NCI-H82 treated with DMSO at 0.1 percent for 48 hours (cell line): ENCODE results near the gene PSME2.

Source experiments
- DNase-seq: peaks from one replicate; lab custom pipeline; 2025; ENCODE audit not compliant: unreplicated experiment; lab: John Stamatoyannopoulos, UW

The PSME2 gene

DNA sequence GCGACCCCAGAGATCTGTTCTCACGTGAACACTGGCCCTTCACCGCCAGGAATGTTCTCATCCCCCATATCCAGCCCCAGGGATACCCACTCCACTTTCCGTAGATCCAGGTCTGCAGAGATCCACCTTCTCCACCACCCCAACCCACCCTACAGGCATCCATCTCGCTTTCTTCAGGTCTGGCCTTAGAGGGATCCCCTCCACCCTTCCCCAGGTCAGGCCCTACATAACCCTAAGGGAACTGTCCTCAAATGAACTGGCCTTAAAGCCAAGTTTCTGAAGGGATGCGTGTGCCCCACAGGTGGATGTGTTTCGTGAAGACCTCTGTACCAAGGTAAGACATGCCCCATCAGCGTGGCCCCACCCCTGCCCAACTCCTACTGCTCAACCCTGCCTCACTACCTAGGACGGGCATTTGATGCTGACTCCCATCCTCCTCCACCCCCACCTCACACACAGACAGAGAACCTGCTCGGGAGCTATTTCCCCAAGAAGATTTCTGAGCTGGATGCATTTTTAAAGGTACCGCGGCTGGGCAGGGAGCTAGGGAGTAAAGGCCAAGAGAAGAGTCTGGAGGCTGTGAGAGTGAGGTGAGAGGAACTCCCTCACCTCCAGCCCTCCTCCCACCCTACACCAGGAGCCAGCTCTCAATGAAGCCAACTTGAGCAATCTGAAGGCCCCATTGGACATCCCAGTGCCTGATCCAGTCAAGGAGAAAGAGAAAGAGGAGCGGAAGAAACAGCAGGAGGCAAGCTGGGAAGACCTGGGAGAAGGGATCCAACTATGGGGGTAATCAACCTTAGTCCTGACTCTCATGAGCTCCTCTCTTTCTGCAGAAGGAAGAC is 9.5 kb downstream of the PSME2 start:
- DNase-seq: no peak

DNA sequence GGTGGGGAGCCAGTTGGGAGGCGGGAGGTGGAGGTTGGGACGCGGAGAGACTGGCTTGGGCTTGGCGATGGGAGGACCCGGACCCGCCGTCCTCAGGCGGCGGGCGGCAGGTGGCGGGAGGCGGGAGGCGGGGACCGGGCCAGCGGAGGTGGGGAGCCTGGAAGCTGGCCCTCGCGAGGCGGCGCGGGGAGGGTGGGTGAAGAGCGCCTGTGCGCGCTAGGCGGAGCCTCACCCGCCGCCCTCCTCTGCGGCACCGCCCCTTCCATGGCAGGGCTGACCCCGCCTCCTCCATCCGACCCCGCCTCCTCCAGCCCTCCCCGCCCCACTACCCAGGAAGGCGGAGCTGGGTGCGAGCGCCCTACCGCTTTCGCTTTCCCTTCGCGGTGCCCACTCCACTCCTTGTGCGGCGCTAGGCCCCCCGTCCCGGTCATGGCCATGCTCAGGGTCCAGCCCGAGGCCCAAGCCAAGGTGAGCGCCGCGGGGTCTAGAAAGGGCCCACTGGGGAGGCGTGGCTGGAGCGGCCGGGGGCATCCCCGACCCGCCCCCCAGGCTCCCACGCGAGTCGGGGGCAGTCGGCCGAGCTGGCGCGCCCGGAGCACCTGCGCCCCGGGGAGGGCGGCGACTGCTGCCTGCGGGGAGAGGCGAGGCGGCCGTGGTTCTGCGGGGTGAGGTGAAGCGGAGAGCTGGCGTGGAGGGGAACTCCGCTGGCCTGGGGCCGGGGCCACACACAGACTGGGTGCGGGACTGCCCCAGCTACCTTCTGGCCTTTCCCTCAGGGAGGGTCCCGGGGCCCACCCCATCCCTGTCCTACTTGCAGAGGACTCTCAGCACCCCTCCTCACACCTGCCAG is 10.4 kb downstream of the PSME2 start, which contains the start of gene PSME1:
Gene PSME1, plus strand, starts transcription at position 361 of the 850 bp plus-strand sequence. Its CDS starts 69 bp downstream, at position 430.
- DNase-seq: peak; percentile 43

DNA sequence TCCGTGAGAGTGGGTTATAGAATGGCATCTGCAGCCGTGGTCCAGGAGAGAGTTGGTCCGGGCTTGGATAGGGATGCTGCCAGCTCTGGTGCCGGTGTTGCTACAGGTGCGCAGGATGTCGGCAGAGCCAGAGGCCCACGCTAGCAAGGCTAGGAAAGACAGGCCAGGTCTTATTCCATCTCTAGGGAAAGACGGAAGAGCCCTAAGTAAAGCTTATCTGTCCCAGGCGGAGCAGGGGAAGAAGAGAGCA is 10.9 kb downstream of the PSME2 start:
- no peak for DNase-seq

DNA sequence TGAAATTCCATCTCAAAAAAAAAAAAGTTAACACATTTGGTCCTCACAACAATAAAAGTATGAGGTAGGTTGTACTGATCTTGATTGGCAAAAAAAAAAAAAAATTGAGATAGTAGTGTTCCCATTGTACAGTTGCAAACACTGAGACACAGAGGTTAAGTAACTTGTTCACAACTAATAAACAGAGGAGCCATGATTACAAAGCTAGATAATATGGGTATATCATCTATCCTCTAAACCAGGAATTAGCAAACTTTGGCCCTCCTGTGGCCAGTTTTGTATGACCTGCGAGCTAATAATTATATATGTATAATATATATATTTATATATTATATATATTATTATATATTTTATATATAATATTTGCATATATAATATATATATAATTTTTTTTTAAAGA is 12.7 kb downstream of the PSME2 start:
- DNase-seq: no peak

DNA sequence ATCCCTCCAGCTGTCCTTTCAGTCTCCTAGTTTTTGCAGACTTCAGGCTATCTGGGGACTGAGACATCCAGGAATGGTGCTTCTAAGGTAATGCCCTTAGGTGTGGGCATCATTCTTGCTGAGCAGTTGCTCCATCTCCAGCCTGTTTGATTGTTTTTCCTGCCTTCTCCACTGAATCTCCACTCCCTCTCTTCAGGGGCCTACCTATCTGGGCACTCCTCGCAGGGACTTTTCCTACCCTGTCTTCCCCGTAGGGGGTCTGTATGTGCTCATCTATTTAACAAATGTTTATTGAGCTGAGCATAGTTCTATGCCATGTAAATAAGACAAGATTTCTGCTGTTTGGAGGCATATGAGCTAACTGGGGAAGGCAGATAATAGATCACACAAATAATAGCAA is 13.4 kb downstream of the PSME2 start:
- no peak for DNase-seq

- no peak for DNase-seq
Observed at GRCh38 chr14:24132061-24132685, 14.2 kb downstream of the PSME2 start.

- DNase-seq: no peak
Observed at GRCh38 chr14:24131549-24131966, 14.9 kb downstream of the PSME2 start.

DNA sequence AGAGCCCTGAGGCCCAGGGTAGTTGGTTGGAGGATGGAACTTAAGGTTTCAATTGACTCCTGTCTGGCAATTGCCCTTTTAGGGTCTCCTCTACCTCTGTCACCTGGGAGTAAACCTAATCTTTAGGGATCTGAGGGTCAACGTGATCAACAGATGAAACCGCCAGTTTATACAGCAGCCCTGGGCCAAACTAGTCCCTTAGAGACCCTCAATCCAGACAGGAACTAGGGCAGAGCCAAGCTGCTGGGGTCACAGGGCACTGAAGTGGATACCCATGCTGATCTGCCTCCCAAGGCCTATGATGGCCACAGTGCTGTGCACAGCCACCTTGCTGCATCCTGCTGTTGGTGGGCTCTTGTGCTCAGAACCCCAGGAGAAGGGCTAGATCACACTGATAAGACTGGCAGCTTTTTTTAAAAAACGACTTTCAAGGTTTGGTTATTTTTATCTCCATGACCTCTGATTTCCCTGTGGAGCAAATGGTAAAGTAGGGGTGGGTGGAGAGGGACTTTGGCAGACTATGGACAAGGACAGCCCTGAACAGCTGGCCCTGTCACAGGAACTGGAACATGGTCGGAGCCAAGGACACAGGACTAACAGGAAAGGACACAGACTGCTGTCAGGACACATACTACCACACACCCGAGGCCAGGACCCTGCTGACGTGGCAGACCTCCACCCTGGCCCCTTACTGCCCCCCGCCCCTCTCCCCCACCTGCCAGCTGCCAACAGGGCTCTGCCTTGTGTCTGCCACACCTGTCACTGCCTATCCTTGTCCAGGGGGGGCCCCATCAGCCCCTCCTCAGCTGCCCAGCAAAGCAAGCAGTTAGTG is 15.5 kb downstream of the PSME2 start:
- no peak for DNase-seq

GRCh38 chr14:24130380-24130716 is 16.1 kb downstream of the PSME2 start, which contains the start of gene FITM1:
Gene FITM1 (plus strand): TSS chr14:24130659. CDS start chr14:24131564, 905 bp downstream.
- DNase-seq: no peak

GRCh38 chr14:24129410-24129998 is 16.9 kb downstream of the PSME2 start:
- DNase-seq: no peak

- DNase-seq: no peak
Observed at GRCh38 chr14:24127673-24128072, 18.7 kb downstream of the PSME2 start.

DNA sequence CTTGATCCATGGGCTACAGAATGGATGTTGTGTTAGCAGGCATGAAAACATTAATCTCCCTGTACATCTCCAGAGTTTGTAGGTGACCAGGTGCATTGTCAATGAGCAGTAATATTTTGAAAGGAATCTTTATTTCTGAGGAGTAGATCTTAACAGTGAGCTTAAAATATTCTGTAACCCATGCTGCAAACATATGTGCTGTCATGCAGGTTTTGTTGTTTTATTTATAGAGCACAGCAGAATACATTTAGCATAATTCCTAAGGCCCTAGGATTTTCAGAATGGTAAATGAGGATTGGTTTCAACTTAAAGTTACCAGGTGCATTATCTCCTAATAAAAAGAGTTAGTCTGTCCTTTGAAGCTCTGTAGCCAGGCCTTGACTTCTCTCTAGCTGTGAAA is 19.5 kb downstream of the PSME2 start:
- DNase-seq: no peak

- no peak for DNase-seq
Observed at GRCh38 chr14:24123424-24124417, 22.7 kb downstream of the PSME2 start.

DNA sequence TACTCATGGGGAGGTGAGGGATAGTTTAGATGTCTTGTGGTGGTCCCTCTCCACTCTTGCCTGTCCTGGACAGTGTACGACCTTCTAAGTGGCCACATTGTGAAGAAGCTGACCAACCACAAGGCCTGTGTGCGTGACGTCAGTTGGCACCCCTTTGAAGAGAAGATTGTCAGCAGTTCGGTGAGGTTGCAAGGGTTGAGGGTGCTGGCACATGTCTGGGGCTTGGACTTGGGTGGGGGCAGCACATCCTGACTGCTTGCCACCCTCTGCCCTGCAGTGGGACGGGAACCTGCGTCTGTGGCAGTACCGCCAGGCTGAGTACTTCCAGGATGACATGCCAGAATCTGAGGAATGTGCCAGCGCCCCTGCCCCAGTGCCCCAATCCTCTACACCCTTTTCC is 23.5 kb downstream of the PSME2 start:
- DNase-seq: no peak

DNA sequence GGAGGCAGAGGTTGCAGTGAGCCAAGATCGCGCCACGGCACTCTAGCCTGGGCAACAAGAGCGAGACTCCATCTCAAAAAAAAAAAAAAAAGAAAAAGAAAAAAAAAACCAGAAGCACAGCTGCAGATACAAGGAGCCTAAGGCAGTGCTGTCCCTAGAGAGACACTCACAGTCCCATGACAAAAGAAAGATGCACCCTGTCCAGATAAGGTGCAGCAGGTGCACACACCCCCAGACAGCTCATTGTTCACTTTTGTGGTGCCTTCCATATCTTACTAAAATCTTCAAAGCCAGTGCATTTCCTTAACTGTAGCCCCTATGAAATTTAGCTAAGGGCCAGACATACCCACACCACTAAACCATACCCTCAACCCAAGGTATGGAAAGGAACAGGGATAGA is 24.0 kb downstream of the PSME2 start:
- DNase-seq: no peak

DNA sequence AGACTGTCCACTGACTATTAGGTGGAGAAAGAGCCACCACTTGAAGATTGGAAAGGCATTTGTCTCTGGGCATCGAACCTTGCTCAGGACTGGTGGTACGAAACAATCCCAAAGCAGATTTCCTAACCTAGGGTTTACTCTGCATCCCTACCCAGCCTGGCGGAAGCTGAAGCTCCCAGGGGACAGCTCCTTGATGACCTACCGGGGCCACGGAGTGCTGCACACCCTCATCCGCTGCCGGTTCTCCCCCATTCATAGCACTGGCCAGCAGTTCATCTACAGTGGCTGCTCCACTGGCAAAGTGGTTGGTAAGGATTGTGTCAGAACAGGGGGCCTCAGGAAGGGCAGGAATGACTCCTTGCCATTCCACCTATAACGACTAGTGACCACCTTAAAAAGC is 25.2 kb downstream of the PSME2 start:
- no peak for DNase-seq

DNA sequence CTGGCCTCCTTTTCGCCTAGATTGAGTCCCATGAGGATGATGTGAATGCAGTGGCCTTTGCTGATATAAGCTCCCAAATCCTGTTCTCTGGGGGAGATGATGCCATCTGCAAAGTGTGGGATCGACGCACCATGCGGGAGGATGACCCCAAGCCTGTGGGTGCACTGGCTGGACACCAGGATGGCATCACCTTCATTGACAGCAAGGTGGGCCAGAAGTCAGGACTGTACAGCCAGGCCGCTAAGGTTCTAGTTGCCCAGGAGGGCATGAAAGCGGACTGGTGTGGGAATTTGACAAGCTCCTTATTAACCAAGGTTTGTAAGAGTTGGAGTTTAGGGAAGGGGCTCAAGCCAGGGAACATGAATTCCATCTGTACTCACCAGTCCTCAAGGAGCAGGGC is 26.7 kb downstream of the PSME2 start:
- DNase-seq: no peak

- DNase-seq: no peak
Observed at GRCh38 chr14:24117179-24117578, 29.2 kb downstream of the PSME2 start.

- DNase-seq: no peak
Observed at GRCh38 chr14:24116128-24116814, 30.1 kb downstream of the PSME2 start.
